HG03108 (cell line): ENCODE results near the gene XPC.
A peak's percentile ranks its signal among the peaks of the same experiment; 100 is the strongest.

ENCODE experiments used
- ATAC-seq: cut with Tn5 transposase; IDR thresholded peaks from one replicate; pipeline ENCODE4 v1.9.1; 2021; ENCODE audit warnings: moderate library complexity; ENCODE audit not compliant: unreplicated experiment

The XPC gene

GRCh38 chr3:14137004-14137403 lies 41.4 kb downstream of the XPC start:
- ATAC-seq = no peak

DNA sequence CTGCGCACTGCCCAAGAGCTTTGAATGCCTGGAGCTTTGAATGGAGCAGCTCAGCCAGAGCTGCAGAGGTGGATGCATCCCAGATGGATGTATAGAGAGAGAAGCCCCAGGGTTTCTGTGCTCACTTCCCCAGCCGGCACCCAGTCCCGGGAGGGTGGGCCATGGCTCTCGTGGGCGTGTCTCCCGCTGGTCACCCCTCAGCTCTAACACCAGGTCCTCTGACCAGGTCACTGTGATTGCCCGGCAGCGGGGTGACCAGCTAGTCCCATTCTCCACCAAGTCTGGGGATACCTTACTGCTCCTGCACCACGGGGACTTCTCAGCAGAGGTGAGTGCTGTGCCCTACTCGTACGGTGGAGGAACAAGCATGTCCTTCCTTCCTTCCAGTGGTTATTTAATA lies 42.8 kb downstream of the XPC start:
- ATAC-seq = no peak

DNA sequence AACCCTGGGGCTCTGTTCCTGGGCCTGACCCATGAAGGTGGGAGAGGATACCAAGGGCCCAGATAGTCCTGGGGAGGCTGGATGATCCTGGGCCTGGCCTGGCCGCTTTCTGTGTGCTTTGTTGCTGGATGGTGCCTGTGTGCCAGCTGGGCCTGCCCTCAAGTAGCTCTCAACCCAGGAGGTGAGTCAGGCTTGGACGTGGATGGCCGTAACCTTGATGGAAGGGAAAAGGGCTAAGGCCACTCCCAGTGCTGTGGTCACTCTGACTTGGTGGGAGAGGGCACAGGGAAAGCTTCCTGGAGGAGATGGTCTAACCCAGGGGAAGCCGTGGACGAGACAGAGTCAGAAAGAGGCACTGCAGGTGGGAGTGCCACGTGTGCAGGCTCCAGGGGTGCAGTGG lies 44.1 kb downstream of the XPC start:
- ATAC-seq = no peak

DNA sequence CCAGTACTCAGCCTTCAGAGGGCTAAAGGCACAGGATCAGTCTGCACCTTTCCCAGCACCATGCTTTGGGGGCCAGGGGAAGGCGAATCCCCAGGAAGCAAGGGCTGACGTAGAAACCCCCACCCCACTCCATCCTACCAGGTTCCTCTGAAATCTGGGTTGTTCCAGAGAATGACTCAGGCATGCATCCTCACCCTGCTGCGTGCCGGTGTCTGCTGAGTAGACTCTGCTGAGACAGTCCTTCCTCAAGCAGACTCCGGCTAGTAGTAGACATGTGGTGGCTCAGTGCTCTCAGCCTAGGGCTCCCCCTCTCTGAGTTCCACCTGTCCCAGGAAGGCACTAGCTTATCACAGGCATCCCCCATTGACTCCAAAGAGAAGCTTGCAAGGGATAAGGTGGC lies 44.5 kb downstream of the XPC start:
- ATAC-seq = no peak

GRCh38 chr3:14133188-14133800 lies 45.1 kb downstream of the XPC start:
- ATAC-seq = no peak

- ATAC-seq = no peak
Measured at GRCh38 chr3:14132689-14133088, 45.7 kb downstream of the XPC start.

- ATAC-seq = no peak
Measured at GRCh38 chr3:14132120-14132519, 46.3 kb downstream of the XPC start.

- no peak for ATAC-seq
Measured at GRCh38 chr3:14131134-14131533, 47.3 kb downstream of the XPC start.

- ATAC-seq = no peak
Measured at GRCh38 chr3:14130707-14131106, 47.7 kb downstream of the XPC start.

DNA sequence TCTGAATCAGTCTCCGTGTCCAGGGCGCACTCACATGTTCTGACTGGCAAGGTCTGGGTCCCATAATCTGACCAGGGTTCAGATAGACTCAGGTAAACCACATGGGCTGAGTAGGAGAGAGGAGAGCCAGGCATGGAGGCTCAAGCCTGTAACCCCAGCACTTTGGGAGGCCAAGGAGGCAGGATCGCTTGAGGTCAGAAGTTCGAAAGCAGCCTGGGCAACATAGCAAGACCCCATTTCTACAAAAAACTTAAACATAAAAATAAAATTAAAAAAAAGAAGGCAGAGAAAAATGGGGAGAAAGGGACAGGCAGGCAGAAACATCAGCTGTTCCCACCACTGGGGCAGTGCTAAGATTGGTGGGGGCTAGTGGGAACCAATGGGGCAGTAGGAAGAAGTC lies 48.2 kb downstream of the XPC start:
- ATAC-seq = no peak

GRCh38 chr3:14129296-14129695 lies 49.1 kb downstream of the XPC start:
- no peak for ATAC-seq

DNA sequence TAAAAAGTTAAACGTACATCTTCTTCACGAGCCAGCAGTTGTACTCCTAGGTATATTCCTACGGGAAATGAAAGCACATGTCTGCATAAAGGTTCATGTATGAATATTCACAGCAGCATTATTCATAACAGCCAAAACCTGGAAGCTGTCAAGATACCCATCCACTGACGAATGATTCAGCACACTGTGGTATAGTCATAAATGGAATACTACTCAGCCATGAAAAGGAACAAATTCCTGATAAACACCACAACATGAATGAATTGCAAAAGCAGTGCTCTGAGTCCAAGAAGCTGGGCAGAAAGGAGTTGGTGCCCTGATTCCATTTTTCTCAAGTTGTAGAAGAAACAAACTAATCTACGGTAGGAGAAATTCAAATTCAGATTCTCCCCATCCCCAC lies 49.7 kb downstream of the XPC start:
- ATAC-seq = no peak

DNA sequence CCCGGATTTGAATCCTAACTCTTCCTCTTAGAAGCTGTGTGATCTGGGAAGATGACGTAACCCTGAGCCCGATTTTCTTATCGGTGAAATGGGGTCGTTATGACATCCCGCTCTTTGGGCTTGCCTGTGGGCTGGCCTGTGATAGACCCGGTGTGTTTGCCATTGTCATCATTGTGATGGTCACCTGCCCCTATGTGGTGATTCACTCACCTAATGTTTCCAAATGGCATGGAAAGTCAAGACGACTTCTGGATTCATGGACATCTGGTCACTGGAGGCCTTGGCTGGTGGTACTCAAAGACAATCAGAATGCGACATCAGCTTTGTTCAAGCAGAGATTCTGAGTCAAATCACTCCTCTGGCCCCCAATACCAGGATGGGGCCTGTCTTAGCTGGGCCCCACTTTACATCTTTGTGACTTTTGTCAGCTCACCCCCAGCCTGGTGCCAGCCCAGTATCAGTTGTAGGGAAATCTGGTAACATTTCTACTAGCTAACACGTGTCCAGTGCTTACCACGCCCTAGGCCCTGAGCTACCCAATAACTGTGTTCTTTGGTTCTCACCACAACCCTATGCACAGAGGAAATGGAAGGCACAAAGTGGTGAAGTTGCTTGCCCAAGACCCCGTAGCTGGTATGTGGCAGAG lies 50.8 kb downstream of the XPC start:
- ATAC-seq = no peak

- ATAC-seq = no peak
Measured at GRCh38 chr3:14126887-14127505, 51.4 kb downstream of the XPC start.

DNA sequence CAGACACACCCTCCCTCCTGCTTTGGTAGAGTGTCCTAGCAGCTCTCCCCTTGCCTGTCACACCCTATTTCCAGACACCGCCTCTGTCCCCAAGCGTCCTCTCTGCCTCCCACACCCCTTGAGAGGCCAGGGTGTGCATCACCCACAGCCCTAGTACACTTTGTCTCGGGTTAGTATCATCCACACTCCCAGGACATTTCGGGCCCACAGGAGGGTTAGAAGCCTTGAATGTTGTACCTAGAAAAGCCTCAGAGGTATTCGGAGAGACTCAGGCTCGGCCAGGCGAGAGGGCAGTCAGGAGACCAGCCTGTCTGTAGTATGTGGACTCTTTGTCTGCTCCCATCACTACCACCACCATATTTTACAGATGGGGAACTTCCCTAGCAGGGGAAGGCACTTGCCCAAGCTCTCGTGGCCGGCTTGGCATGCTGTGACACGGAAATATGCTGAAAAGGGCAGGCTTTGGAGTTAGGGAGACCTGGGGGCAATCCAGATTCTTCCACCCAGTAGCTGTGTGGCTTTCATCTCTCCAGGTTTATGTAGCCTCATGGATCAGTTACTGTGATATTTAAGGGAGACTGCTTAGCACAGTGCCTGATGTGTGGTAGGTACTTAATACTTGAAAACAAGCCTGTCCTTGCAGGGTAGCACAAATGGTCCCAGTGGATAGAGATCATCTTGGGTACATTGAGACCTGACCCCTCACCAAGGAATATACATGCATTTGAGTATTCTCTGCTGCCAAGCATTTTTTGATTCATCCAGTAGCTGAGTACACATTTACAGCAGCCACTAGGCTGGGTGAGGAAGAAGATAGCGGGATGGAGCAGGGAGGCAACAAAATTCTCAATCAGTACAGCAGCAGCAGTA lies 52.1 kb downstream of the XPC start:
- no peak for ATAC-seq

GRCh38 chr3:14125193-14126016 lies 53.0 kb downstream of the XPC start:
- peak; percentile 18 for ATAC-seq

- peak; percentile 89 for ATAC-seq
Measured at GRCh38 chr3:14124615-14125192, 53.7 kb downstream of the XPC start, which contains the start of the genes CHCHD4 and TMEM43. Gene CHCHD4 (minus strand): TSS chr3:14124870. CDS start chr3:14124676, 194 bp downstream. Gene TMEM43 (plus strand): TSS chr3:14125052. CDS start chr3:14125194, 142 bp downstream.

DNA sequence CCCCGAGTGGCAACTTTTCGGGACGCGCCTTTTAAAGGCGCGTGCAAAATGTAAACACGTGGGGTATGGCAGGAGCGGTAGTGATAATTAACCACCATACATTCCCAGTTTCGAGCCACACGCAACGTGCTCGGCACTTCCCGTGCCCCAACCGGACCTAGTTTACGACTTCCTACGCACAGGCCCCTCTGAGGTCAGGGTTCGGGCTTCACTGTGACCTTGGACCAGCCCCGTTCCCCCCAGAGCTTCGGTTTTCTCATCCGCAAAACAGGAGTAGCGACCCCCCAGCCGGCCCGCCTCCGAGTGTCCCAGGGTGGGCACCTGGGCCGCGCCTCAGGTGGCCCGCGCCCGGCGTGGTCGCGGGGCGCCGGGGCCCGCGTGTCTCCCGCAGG lies 54.2 kb downstream of the XPC start:
- ATAC-seq = peak; percentile 54

GRCh38 chr3:14123308-14124222 lies 54.8 kb downstream of the XPC start:
- no peak for ATAC-seq
